ENCODE results near the gene LIN37.
"Not testable (repeated sequence)": the region's sequence is repeated elsewhere in the genome, so short reads cannot be mapped to it uniquely, and the experiment has no call there.

LIN37 gene

GRCh38 chr19:35753634-35754369 is 5.4 kb downstream of the LIN37 start:
- no peak for DNase-seq (ENCODE audit: low read depth)

GRCh38 chr19:35754370-35755130 is 6.2 kb downstream of the LIN37 start:
- no peak for DNase-seq (ENCODE audit: low read depth)

- DNase-seq (ENCODE audit: low read depth), result no peak
These were observed 6.8 kb downstream of the LIN37 start for GRCh38 chr19:35755131-35755549.

- DNase-seq (ENCODE audit: low read depth), result peak; percentile 57
These were observed 7.4 kb downstream of the LIN37 start for GRCh38 chr19:35755550-35756376.

- no peak for DNase-seq (ENCODE audit: low read depth)
These were observed 8.2 kb downstream of the LIN37 start, which contains the start of gene HSPB6 for GRCh38 chr19:35756377-35757230. Gene HSPB6, minus strand, starts transcription at chr19:35757029. Its CDS starts 21 bp downstream, at chr19:35757008.

- no peak for DNase-seq (ENCODE audit: low read depth)
These were observed 8.9 kb downstream of the LIN37 start for GRCh38 chr19:35757231-35757748.

- peak; percentile 98 for DNase-seq (ENCODE audit: low read depth)
These were observed 9.6 kb downstream of the LIN37 start, which contains the start of gene PROSER3 for GRCh38 chr19:35757749-35758608. Gene PROSER3, plus strand, starts transcription at chr19:35758176. Its CDS starts 40 bp downstream, at chr19:35758216.

GRCh38 chr19:35759697-35760096 is 11.3 kb downstream of the LIN37 start:
- no peak for DNase-seq (ENCODE audit: low read depth)

- DNase-seq (ENCODE audit: low read depth), result no peak
These were observed 12.5 kb downstream of the LIN37 start for GRCh38 chr19:35760711-35761349.

- DNase-seq (ENCODE audit: low read depth), result no peak
These were observed 16.3 kb downstream of the LIN37 start for GRCh38 chr19:35764432-35765315.

GRCh38 chr19:35766571-35767104 is 18.3 kb downstream of the LIN37 start:
- no peak for DNase-seq (ENCODE audit: low read depth)

- no peak for DNase-seq (ENCODE audit: low read depth)
These were observed 19.1 kb downstream of the LIN37 start for GRCh38 chr19:35767288-35768081.

GRCh38 chr19:35768082-35768421 is 19.7 kb downstream of the LIN37 start:
- no peak for DNase-seq (ENCODE audit: low read depth)

GRCh38 chr19:35772362-35772761 is 24.0 kb downstream of the LIN37 start:
- not testable (repeated sequence) for DNase-seq (ENCODE audit: low read depth)

GRCh38 chr19:35773020-35773806 is 24.8 kb downstream of the LIN37 start:
- no peak for DNase-seq (ENCODE audit: low read depth)

GRCh38 chr19:35774274-35775045 is 26.1 kb downstream of the LIN37 start:
- no peak for DNase-seq (ENCODE audit: low read depth)
